ENCODE results near the gene SLC4A2. TPM values are rescaled to one million over a fixed set of nuclear protein-coding genes. Genes with fewer than 3 reads are reported as not detected.

SLC4A2 gene
- total RNA-seq, 4 donors from 2014 or later, result 48.5 to 109 (median 69.0) TPM

- intact Hi-C loops (cut with DNase I), result no loop called here
- Histone ChIP-seq H3K36me3 (no peaks in the 10 kb centered on the region), H3K27me3 (no peaks in the 10 kb centered on the region), H3K4me3 (replicated peaks in 1 of 3) (no peak overlapping the region), H3K27ac (no peak overlapping the region), H3K4me1 (peaks cover 9 to 40% of the 10 kb centered on the region in 2 donors), H3K9me3 (no peaks in the 10 kb centered on the region)
- TF ChIP-seq POLR2A (IDR thresholded peaks at IDR 0.05) (no peak), CTCF (IDR thresholded peaks at IDR 0.05) (no peak)
- no peak for DNase-seq
- WGBS, 2 donors, result 89 to 92% methylated on average over 14 of the region's 14 CpGs
These were observed 32.6 kb downstream of the SLC4A2 start for GRCh38 chr7:151091988-151092387.

- no peak for TF ChIP-seq CTCF (IDR thresholded peaks at IDR 0.05)
- no peak for TF ChIP-seq POLR2A (IDR thresholded peaks at IDR 0.05)
- DNase-seq, result no peak
- peaks cover 3 to 34% of the 10 kb centered on the region in 2 donors for H3K4me1 ChIP-seq
- WGBS, 2 donors, result 96 to 98% methylated on average over 6 of the region's 6 CpGs
- H3K4me3 ChIP-seq (replicated peaks in 1 of 3), result no peak overlapping the region
- intact Hi-C loops (cut with DNase I), result no loop called here
- H3K27ac ChIP-seq, result no peak overlapping the region
- H3K36me3 ChIP-seq, result no peaks in the 10 kb centered on the region
- H3K9me3 ChIP-seq, result no peaks in the 10 kb centered on the region
- no peaks in the 10 kb centered on the region for H3K27me3 ChIP-seq
These were observed 34.4 kb downstream of the SLC4A2 start for GRCh38 chr7:151093748-151094147.

GRCh38 chr7:151094675-151095074 is 35.3 kb downstream of the SLC4A2 start:
- Histone ChIP-seq H3K36me3 (no peaks in the 10 kb centered on the region), H3K9me3 (no peaks in the 10 kb centered on the region), H3K4me1 (peaks cover 3 to 27% of the 10 kb centered on the region in 2 donors), H3K27me3 (no peaks in the 10 kb centered on the region), H3K4me3 (replicated peaks in 1 of 3) (no peak overlapping the region), H3K27ac (no peak overlapping the region)
- WGBS, 2 donors, result 73 to 75% methylated on average over 5 of the region's 5 CpGs
- intact Hi-C loops (cut with DNase I), result no loop called here
- TF ChIP-seq POLR2A (IDR thresholded peaks at IDR 0.05) (no peak), CTCF (IDR thresholded peaks at IDR 0.05) (no peak)
- DNase-seq, result no peak

- peaks cover 0 to 21% of the 10 kb centered on the region in 2 donors for H3K4me1 ChIP-seq
- WGBS, 2 donors, result 78 to 81% methylated on average over 10 of the region's 10 CpGs
- H3K27ac ChIP-seq, result no peak overlapping the region
- H3K4me3 ChIP-seq (replicated peaks in 1 of 3), result no peak overlapping the region
- H3K27me3 ChIP-seq, result no peaks in the 10 kb centered on the region
- TF ChIP-seq CTCF (IDR thresholded peaks at IDR 0.05) (no peak), POLR2A (IDR thresholded peaks at IDR 0.05) (no peak)
- DNase-seq, result no peak
- no peaks in the 10 kb centered on the region for H3K36me3 ChIP-seq
- H3K9me3 ChIP-seq, result no peaks in the 10 kb centered on the region
- intact Hi-C loops (cut with DNase I), result no loop called here
These were observed 35.9 kb downstream of the SLC4A2 start for GRCh38 chr7:151095123-151095797.

- H3K4me1 ChIP-seq, result peaks cover 0 to 18% of the 10 kb centered on the region in 2 donors
- no peak overlapping the region for H3K4me3 ChIP-seq (replicated peaks in 1 of 3)
- TF ChIP-seq CTCF (IDR thresholded peaks at IDR 0.05), result no peak
- no peak for TF ChIP-seq POLR2A (IDR thresholded peaks at IDR 0.05)
- no peak for DNase-seq
- intact Hi-C loops (cut with DNase I), result no loop called here
- no peaks in the 10 kb centered on the region for H3K9me3 ChIP-seq
- no peaks in the 10 kb centered on the region for H3K36me3 ChIP-seq
- WGBS, 2 donors, result 89 to 91% methylated on average over 12 to 17 of the region's 17 CpGs
- H3K27ac ChIP-seq, result no peak overlapping the region
- H3K27me3 ChIP-seq, result no peaks in the 10 kb centered on the region
These were observed 36.6 kb downstream of the SLC4A2 start for GRCh38 chr7:151095828-151096475.
